ENCODE data around the gene ECI1.

Gene ECI1

DNA sequence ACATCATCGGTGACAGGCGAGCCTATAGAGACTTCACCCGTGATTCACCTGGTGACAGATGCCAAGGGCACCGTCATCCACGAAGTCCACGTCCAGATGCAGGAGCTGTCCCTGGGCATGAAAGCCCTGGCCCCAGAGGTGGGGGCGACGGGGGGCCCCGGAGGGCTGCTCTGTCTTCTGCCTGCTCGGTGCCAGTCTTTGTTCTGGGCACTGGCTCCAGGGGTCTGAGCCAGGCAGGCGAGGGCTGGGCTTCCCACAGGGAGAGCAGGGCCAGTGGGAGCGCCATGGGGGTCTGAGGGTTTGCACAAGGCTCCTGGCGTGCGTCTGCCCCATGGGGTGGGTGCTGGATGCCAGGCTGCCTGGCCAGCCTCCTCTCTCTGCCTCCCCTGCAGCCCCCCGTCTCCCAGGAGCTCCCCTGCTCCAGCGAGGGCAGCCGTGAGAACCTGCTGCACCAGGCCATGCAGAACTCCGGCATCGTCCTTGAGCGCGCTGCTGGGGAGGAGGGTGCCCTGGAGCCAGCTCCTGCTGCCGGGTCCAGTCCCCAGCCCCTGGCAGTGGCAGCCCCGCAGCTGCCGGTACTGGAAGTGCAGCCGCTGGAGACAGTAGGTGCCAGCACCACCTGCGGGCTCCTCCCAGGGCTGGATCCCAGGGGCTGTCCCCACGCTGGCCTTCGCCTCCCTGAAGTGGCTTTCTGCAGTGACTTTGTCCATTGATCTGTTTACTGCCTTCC lies 18.2 kb downstream of the ECI1 start:
- TF ChIP-seq, protein P1, sequence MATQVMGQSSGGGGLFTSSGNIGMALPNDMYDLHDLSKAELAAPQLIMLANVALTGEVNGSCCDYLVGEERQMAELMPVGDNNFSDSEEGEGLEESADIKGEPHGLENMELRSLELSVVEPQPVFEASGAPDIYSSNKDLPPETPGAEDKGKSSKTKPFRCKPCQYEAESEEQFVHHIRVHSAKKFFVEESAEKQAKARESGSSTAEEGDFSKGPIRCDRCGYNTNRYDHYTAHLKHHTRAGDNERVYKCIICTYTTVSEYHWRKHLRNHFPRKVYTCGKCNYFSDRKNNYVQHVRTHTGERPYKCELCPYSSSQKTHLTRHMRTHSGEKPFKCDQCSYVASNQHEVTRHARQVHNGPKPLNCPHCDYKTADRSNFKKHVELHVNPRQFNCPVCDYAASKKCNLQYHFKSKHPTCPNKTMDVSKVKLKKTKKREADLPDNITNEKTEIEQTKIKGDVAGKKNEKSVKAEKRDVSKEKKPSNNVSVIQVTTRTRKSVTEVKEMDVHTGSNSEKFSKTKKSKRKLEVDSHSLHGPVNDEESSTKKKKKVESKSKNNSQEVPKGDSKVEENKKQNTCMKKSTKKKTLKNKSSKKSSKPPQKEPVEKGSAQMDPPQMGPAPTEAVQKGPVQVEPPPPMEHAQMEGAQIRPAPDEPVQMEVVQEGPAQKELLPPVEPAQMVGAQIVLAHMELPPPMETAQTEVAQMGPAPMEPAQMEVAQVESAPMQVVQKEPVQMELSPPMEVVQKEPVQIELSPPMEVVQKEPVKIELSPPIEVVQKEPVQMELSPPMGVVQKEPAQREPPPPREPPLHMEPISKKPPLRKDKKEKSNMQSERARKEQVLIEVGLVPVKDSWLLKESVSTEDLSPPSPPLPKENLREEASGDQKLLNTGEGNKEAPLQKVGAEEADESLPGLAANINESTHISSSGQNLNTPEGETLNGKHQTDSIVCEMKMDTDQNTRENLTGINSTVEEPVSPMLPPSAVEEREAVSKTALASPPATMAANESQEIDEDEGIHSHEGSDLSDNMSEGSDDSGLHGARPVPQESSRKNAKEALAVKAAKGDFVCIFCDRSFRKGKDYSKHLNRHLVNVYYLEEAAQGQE (IDR thresholded peaks at IDR 0.05; ENCODE audit: low read depth), result no peak
- no peak for TF ChIP-seq FOXM1 (IDR thresholded peaks at IDR 0.05; ENCODE audit: borderline replicate concordance, low read depth)
- no peak for TF ChIP-seq RAD21 (IDR thresholded peaks at IDR 0.05; ENCODE audit: low read depth)
- no peak for TF ChIP-seq EGR1 (IDR thresholded peaks at IDR 0.05)
- TF ChIP-seq YY1 (IDR thresholded peaks at IDR 0.05; ENCODE audit: low read depth), result no peak
- TF ChIP-seq ZBTB7A (IDR thresholded peaks at IDR 0.05; ENCODE audit: low read depth), result no peak
- TF ChIP-seq, protein P2, sequence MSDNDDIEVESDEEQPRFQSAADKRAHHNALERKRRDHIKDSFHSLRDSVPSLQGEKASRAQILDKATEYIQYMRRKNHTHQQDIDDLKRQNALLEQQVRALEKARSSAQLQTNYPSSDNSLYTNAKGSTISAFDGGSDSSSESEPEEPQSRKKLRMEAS (IDR thresholded peaks at IDR 0.05), result no peak
- TF ChIP-seq TAF1 (IDR thresholded peaks at IDR 0.05; ENCODE audit: low read depth), result no peak

DNA sequence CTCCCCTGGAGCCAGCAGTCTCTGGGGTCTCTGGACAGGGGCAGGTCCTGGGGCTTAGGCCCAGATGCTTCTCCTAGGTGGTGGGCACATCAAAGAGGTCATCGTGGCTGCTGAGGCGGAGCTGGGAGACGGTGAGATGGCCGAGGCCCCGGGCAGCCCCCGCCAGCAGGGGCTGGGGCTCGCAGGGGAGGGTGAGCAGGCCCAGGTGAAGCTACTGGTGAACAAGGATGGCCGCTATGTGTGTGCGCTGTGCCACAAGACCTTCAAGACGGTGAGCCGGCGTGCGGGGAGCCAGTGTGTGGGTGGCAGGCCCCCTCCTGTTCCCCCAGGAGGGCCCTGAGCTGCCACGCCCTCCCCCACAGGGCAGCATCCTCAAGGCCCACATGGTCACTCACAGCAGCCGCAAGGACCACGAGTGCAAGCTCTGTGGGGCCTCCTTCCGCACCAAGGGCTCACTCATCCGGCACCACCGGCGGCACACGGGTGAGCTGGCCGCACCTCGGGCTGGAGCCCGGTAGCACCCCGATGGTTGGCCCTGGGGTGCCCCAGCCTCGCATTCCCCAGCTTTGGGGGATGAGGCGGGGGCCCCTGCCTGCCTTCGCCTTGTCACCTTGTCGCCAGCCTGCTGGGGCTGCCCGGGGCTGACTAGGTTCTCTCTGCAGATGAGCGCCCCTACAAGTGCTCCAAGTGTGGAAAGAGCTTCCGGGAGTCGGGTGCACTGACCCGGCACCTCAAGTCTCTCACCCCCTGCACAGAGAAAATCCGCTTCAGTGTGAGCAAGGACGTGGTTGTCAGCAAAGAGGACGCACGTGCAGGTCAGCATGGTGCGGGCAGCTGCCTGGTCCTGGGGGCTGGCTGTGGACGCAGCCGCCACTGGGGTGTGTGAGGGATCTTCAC lies 19.0 kb downstream of the ECI1 start:
- TF ChIP-seq NFIC (IDR thresholded peaks at IDR 0.05), result no peak
- no peak for TF ChIP-seq CREB1 (IDR thresholded peaks at IDR 0.05; ENCODE audit: low read depth)
- no peak for TF ChIP-seq TCF12 (IDR thresholded peaks at IDR 0.05; ENCODE audit: low read depth)
- no peak for TF ChIP-seq TAF1 (IDR thresholded peaks at IDR 0.05; ENCODE audit: low read depth)

DNA sequence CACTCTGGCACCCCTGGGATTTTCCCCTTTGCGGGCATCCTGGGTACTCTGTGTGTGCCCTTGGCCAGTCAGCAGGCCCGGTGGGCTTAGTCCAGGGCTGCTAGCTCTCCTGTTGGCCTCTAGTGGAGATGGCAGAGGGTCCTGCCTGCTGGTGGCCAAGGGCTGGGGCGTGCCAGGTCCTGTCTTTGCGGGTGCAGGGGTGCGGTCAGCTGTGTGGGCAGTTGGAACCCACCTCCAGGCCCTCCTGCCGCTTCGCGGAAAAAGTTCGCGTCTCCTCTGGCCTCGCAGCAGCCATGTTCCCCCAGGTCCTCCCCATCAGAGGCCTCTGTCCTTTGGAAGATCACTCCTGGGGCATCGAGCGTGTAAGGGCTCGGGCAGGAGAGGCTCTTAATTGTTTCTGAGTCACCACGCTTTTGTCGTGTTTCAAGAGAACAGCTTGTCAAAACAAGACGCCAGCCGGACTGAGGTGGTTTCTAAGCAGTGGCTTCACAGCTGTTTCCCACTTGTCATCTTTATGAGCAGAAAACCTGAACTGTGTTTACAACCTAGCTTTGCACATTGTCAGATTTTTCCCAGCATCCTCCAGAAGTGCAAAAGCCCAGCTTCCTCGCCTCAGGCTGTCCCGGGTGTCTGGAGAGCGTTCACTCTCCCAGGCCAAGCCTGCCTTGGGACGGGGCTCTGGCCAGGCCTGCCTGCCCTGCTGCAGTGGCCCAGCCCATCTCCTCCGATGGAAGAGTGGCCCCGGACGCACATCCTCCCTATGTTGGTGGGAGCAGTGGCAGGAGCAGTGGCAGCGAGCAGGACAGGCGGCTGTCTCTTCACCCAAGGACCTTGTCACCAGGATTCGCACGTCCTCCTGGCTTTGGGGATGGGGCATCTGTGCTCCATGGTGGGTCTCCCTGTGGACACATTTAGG lies 20.1 kb downstream of the ECI1 start:
- TF ChIP-seq TAF1 (IDR thresholded peaks at IDR 0.05; ENCODE audit: low read depth) (no peak), FOXM1 (IDR thresholded peaks at IDR 0.05; ENCODE audit: borderline replicate concordance, low read depth) (no peak), YY1 (IDR thresholded peaks at IDR 0.05; ENCODE audit: low read depth) (no peak), EGR1 (IDR thresholded peaks at IDR 0.05) (no peak), EP300 (IDR thresholded peaks at IDR 0.05; ENCODE audit: borderline replicate concordance) (no peak), ZBTB7A (IDR thresholded peaks at IDR 0.05; ENCODE audit: low read depth) (no peak), CREB1 (IDR thresholded peaks at IDR 0.05; ENCODE audit: low read depth) (no peak), CEBPB (IDR thresholded peaks at IDR 0.05) (no peak), RAD21 (IDR thresholded peaks at IDR 0.05; ENCODE audit: low read depth) (no peak), TCF12 (IDR thresholded peaks at IDR 0.05; ENCODE audit: low read depth) (no peak), TEAD4 (IDR thresholded peaks at IDR 0.05) (no peak), NFIC (IDR thresholded peaks at IDR 0.05) (no peak)
- TF ChIP-seq, protein P1 (IDR thresholded peaks at IDR 0.05; ENCODE audit: low read depth), result no peak
- TF ChIP-seq, protein P2 (IDR thresholded peaks at IDR 0.05), result no peak
- TF ChIP-seq, protein P3, sequence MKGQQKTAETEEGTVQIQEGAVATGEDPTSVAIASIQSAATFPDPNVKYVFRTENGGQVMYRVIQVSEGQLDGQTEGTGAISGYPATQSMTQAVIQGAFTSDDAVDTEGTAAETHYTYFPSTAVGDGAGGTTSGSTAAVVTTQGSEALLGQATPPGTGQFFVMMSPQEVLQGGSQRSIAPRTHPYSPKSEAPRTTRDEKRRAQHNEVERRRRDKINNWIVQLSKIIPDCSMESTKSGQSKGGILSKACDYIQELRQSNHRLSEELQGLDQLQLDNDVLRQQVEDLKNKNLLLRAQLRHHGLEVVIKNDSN (IDR thresholded peaks at IDR 0.05), result no peak

DNA sequence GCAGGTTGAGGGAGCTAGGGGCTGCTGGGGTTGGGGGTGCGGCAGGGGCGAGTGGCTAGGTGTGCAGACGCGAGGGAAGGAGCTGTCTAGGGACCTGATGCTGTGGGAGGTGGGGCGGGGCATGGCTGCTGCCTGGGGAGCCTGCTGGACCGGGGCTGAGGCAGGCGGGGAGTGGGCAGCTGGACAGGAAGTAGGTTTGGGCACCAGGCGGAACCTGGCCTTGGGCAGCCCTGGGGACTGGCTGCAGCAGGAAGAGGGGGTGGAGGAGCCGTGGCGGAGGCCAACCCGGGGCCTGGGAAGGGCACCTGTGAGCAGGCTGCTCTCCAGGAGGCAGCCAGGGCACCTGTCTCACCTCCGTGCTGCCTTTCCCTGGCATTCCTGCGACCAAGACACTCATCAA lies 21.0 kb downstream of the ECI1 start:
- TF ChIP-seq, protein P2 (IDR thresholded peaks at IDR 0.05), result no peak

DNA sequence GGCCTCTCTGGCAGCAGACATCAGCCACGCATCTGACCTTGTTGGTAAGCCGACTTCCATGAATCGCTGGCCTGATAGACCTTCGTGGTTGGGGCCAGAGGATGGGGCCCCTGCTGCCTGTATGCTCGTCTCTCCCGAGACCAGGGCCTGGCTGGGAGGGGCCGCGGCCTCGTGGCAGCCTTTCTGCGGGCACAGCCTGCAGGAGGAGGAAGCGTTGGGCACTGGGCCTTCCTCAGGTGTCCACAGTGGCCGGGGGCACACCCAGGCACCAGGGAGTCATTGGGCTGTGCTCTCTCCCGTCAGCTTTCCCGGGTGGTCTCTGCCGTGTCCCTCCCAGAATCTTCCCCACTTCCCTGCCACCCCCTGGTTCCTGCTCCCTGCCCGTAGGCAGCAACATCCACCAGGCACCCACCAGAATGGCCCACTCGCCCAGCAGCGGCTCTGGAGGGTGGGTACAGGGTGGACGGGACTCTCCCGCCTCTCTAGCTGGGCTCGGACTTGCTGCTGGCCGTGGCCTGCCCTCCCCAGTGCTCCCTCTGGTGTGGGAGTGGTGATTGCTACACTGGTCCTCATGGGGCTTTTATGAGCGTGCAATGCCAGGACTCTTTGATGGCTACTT lies 21.6 kb downstream of the ECI1 start:
- no peak for TF ChIP-seq EGR1 (IDR thresholded peaks at IDR 0.05)
- no peak for TF ChIP-seq CREB1 (IDR thresholded peaks at IDR 0.05; ENCODE audit: low read depth)
- no peak for TF ChIP-seq RAD21 (IDR thresholded peaks at IDR 0.05; ENCODE audit: low read depth)
- TF ChIP-seq CEBPB (IDR thresholded peaks at IDR 0.05), result no peak
- TF ChIP-seq FOXM1 (IDR thresholded peaks at IDR 0.05; ENCODE audit: borderline replicate concordance, low read depth), result no peak
- TF ChIP-seq TCF12 (IDR thresholded peaks at IDR 0.05; ENCODE audit: low read depth), result no peak
- TF ChIP-seq, protein P3 (IDR thresholded peaks at IDR 0.05), result no peak
- TF ChIP-seq, protein P1 (IDR thresholded peaks at IDR 0.05; ENCODE audit: low read depth), result no peak
